Measurements from ENCODE around the gene FNDC3A.

Gene FNDC3A

GRCh38 chr13:49053906-49054305, 78.2 kb downstream of the FNDC3A start:
- no peak overlapping the region for H3K9ac ChIP-seq (ENCODE audit: low read depth, low read length)
- no peaks in the 10 kb centered on the region for H3K4me1 ChIP-seq (ENCODE audit: insufficient read depth, low read length)
- ATAC-seq (ENCODE audit: insufficient read depth, low read depth) (no peak), DNase-seq (no peak)
- no peak overlapping the region for H3K4me2 ChIP-seq (ENCODE audit: insufficient read depth, low read length)
- no peak overlapping the region for H3K4me3 ChIP-seq (ENCODE audit: low read depth in 1 of 2, low read length in 2 of 2)
- H4K20me1 ChIP-seq (ENCODE audit: insufficient read depth, low read length), result no peaks in the 10 kb centered on the region
- TF ChIP-seq CTCF (IDR thresholded peaks at IDR 0.05; ENCODE audit: borderline replicate concordance, extremely low read depth, low read length, poor library complexity, severe bottlenecking) (no peak), EZH2 (IDR thresholded peaks at IDR 0.05; ENCODE audit: borderline replicate concordance, low read depth, low read length, severe bottlenecking) (no peak)
- no peak overlapping the region for H2AFZ ChIP-seq (ENCODE audit: low read depth, low read length)
- no peaks in the 10 kb centered on the region for H3K9me3 ChIP-seq (ENCODE audit: insufficient read depth, low read length, severe bottlenecking)
- 0 out of 2 replicates have a peak, but pooled peaks cover 4% of the 10 kb centered on the region for H3K36me3 ChIP-seq (ENCODE audit: insufficient read depth, low read length)
- H3K79me2 ChIP-seq (ENCODE audit: insufficient read depth, low read length), result peaks cover 3% of the 10 kb centered on the region; the same call in 1 of the 2 replicates
- H3K27me3 ChIP-seq (ENCODE audit: insufficient read depth, low read length, poor library complexity), result no peaks in the 10 kb centered on the region
- no peak overlapping the region for H3K27ac ChIP-seq (ENCODE audit: low read length)

GRCh38 chr13:49055021-49055420, 79.3 kb downstream of the FNDC3A start:
- Histone ChIP-seq H3K27me3 (ENCODE audit: insufficient read depth, low read length, poor library complexity) (no peaks in the 10 kb centered on the region), H3K79me2 (ENCODE audit: insufficient read depth, low read length) (peaks cover 3% of the 10 kb centered on the region; the same call in 1 of the 2 replicates), H3K9me3 (ENCODE audit: insufficient read depth, low read length, severe bottlenecking) (no peaks in the 10 kb centered on the region), H3K27ac (ENCODE audit: low read length) (no peak overlapping the region), H3K4me3 (ENCODE audit: low read depth in 1 of 2, low read length in 2 of 2) (no peak overlapping the region), H3K9ac (ENCODE audit: low read depth, low read length) (no peak overlapping the region), H3K4me1 (ENCODE audit: insufficient read depth, low read length) (no peaks in the 10 kb centered on the region), H3K4me2 (ENCODE audit: insufficient read depth, low read length) (no peak overlapping the region), H2AFZ (ENCODE audit: low read depth, low read length) (no peak overlapping the region), H3K36me3 (ENCODE audit: insufficient read depth, low read length) (0 out of 2 replicates have a peak, but pooled peaks cover 4% of the 10 kb centered on the region), H4K20me1 (ENCODE audit: insufficient read depth, low read length) (no peaks in the 10 kb centered on the region)
- DNase-seq (no peak), ATAC-seq (ENCODE audit: insufficient read depth, low read depth) (no peak)
- no peak for TF ChIP-seq CTCF (IDR thresholded peaks at IDR 0.05; ENCODE audit: borderline replicate concordance, extremely low read depth, low read length, poor library complexity, severe bottlenecking)
- no peak for TF ChIP-seq EZH2 (IDR thresholded peaks at IDR 0.05; ENCODE audit: borderline replicate concordance, low read depth, low read length, severe bottlenecking)

- H3K27me3 ChIP-seq (ENCODE audit: insufficient read depth, low read length, poor library complexity), result no peaks in the 10 kb centered on the region
- no peaks in the 10 kb centered on the region for H4K20me1 ChIP-seq (ENCODE audit: insufficient read depth, low read length)
- no peak overlapping the region for H3K27ac ChIP-seq (ENCODE audit: low read length)
- DNase-seq (no peak), ATAC-seq (ENCODE audit: insufficient read depth, low read depth) (no peak)
- no peaks in the 10 kb centered on the region; the same call in 1 of the 2 replicates for H3K79me2 ChIP-seq (ENCODE audit: insufficient read depth, low read length)
- no peak overlapping the region for H3K9ac ChIP-seq (ENCODE audit: low read depth, low read length)
- H3K4me3 ChIP-seq (ENCODE audit: low read depth in 1 of 2, low read length in 2 of 2), result no peak overlapping the region
- no peak for TF ChIP-seq CTCF (IDR thresholded peaks at IDR 0.05; ENCODE audit: borderline replicate concordance, extremely low read depth, low read length, poor library complexity, severe bottlenecking)
- no peak for TF ChIP-seq EZH2 (IDR thresholded peaks at IDR 0.05; ENCODE audit: borderline replicate concordance, low read depth, low read length, severe bottlenecking)
- no peak overlapping the region for H2AFZ ChIP-seq (ENCODE audit: low read depth, low read length)
- no peaks in the 10 kb centered on the region for H3K4me1 ChIP-seq (ENCODE audit: insufficient read depth, low read length)
- H3K36me3 ChIP-seq (ENCODE audit: insufficient read depth, low read length), result 0 out of 2 replicates have a peak, but pooled peaks cover 4% of the 10 kb centered on the region
- no peaks in the 10 kb centered on the region for H3K9me3 ChIP-seq (ENCODE audit: insufficient read depth, low read length, severe bottlenecking)
- H3K4me2 ChIP-seq (ENCODE audit: insufficient read depth, low read length), result no peak overlapping the region
Observed at GRCh38 chr13:49057176-49057575, 81.5 kb downstream of the FNDC3A start.
